Endodermal cell (in vitro differentiated cells): Measurements from ENCODE around the gene HOXC6. TPM values are rescaled to one million over a fixed set of nuclear protein-coding genes. Genes with fewer than 3 reads are reported as not detected.

Experiments
- DNase-seq: peaks from one replicate; pipeline ENCODE4 v3.0.0-alpha.2; 2017
- H3K27ac ChIP-seq: 2 replicates; pipeline ENCODE4 v1.5.1; 2013; ENCODE audit warnings: mild to moderate bottlenecking, low read depth, low read length, moderate library complexity
- H3K27me3 ChIP-seq: 2 replicates; pipeline ENCODE4 v1.6.1; 2013; ENCODE audit warnings: mild to moderate bottlenecking, low read length, moderate library complexity; ENCODE audit not compliant: insufficient read depth, control insufficient read depth, poor library complexity, severe bottlenecking
- H3K36me3 ChIP-seq: 2 replicates; pipeline ENCODE4 v1.7.0; 2013; ENCODE audit warnings: mild to moderate bottlenecking, low read length, moderate library complexity; ENCODE audit not compliant: control insufficient read depth, insufficient read depth
- H3K4me1 ChIP-seq: one replicate; pipeline ENCODE4 v1.7.0; 2013; ENCODE audit warnings: low read length; ENCODE audit not compliant: control insufficient read depth, insufficient read depth
- H3K4me3 ChIP-seq: 2 replicates; pipeline ENCODE4 v1.5.1; 2013; ENCODE audit warnings: mild to moderate bottlenecking, low read length, moderate library complexity
- H3K9ac ChIP-seq: 2 replicates; pipeline ENCODE4 v1.6.1; 2013; ENCODE audit warnings: mild to moderate bottlenecking, low read length, moderate library complexity; ENCODE audit not compliant: poor library complexity, severe bottlenecking; ENCODE audit errors: extremely low read depth
- H3K9me3 ChIP-seq: 2 replicates; pipeline ENCODE4 v1.6.1; 2013; ENCODE audit warnings: mild to moderate bottlenecking, low read length, moderate library complexity; ENCODE audit not compliant: control insufficient read depth
- H3K27ac Mint-ChIP-seq: 2 replicates; pipeline ENCODE4 v1.8.0; 2020; ENCODE audit warnings: mixed read lengths
- H3K27me3 Mint-ChIP-seq: 2 replicates; pipeline ENCODE4 v1.8.0; 2021; ENCODE audit warnings: mild to moderate bottlenecking, mixed read lengths; ENCODE audit not compliant: insufficient read depth
- H3K36me3 Mint-ChIP-seq: 2 replicates; pipeline ENCODE4 v1.8.0; 2020; ENCODE audit warnings: low read depth, mixed read lengths
- H3K4me1 Mint-ChIP-seq: 2 replicates; pipeline ENCODE4 v1.8.0; 2020; ENCODE audit warnings: mixed read lengths
- H3K4me3 Mint-ChIP-seq: 2 replicates; pipeline ENCODE4 v1.8.0; 2020; ENCODE audit warnings: mild to moderate bottlenecking, moderate library complexity, mixed read lengths
- H3K9me3 Mint-ChIP-seq: 2 replicates; pipeline ENCODE4 v1.8.0; 2020; ENCODE audit warnings: mild to moderate bottlenecking, mixed read lengths
- CTCF ChIP-seq: fragments of 200-600 bp; sonication (generic); conservative IDR thresholded peaks from 2 replicates; pipeline ENCODE4 v1.5.0; 2021; ENCODE audit warnings: antibody characterized with exemption, mild to moderate bottlenecking
- WGBS, 2 experiments: methylation state at CpG; one replicate each; pipeline versions ENCODE4 v1.1.5 to v1.1.7; 2013; ENCODE audit warnings: missing lambda C conversion rate in 2 of 2, mixed read lengths in 1 of 2; ENCODE audit not compliant: insufficient coverage in 1 of 2, insufficient read length in 1 of 2; 5-methylcytosine and 5-hydroxymethylcytosine counted together
- total RNA-seq, 2 donors: library from RNA; stranded (reverse); fragmentation: NEBNext Ultra II Directional in 1 of 2; extraction: Animal tissue kit (Norgen Biotek cat#: 25700) in 1 of 2; gene quantifications; 2 replicates in 1 of 2; 3 replicates in 1 of 2; pipeline ENCODE4 v1.2.1, GENCODE V29; 2021

HOXC6 gene
- total RNA-seq, 2 donors from 2014 or later: not detected

- no peak overlapping the region for H3K27ac Mint-ChIP-seq
- DNase-seq: no peak
- Histone ChIP-seq H3K9ac (no peak overlapping the region), H3K27me3 (peaks cover 100% of the 10 kb centered on the region), H3K36me3 (no peaks in the 10 kb centered on the region), H3K4me3 (no peak overlapping the region), H3K27ac (no peak overlapping the region), H3K4me1 (no peaks in the 10 kb centered on the region), H3K9me3 (no peaks in the 10 kb centered on the region)
- no peak for TF ChIP-seq CTCF
- no peaks in the 10 kb centered on the region for H3K4me1 Mint-ChIP-seq
- WGBS, 2 experiments: 86 to 87% methylated on average over 4 of the region's 4 CpGs
- no peaks in the 10 kb centered on the region for H3K36me3 Mint-ChIP-seq
- peaks cover 93% of the 10 kb centered on the region for H3K27me3 Mint-ChIP-seq
- H3K9me3 Mint-ChIP-seq: no peaks in the 10 kb centered on the region
- H3K4me3 Mint-ChIP-seq: no peak overlapping the region
Measured at GRCh38 chr12:54068418-54069070, 40.3 kb downstream of the HOXC6 start.

DNA sequence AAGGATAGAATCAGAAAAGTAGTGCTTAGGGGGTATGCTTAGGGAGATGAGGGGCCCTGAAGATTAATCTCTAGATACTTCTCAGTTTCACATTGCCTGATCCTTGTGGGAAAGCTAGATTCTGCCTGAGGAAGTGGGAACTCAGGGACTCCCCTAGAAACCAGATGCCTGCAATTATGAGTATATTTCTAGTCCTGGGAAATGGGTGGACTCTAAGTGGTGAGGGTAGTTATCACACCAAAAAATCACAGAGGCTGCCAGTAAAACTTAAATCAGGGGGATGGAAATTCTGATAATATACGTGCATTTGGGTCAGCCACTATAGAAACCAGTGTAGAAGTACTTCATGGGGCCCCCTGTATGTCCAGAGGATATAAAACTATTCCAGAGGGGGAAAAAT lies 43.7 kb downstream of the HOXC6 start:
- H3K9me3 ChIP-seq: no peaks in the 10 kb centered on the region
- no peak overlapping the region for H3K27ac ChIP-seq
- no peaks in the 10 kb centered on the region for H3K9me3 Mint-ChIP-seq
- no peaks in the 10 kb centered on the region for H3K36me3 ChIP-seq
- H3K4me3 Mint-ChIP-seq: no peak overlapping the region
- no peaks in the 10 kb centered on the region for H3K4me1 ChIP-seq
- peaks cover 3% of the 10 kb centered on the region for H3K4me1 Mint-ChIP-seq
- no peak overlapping the region for H3K9ac ChIP-seq
- H3K36me3 Mint-ChIP-seq: no peaks in the 10 kb centered on the region
- TF ChIP-seq CTCF: no peak
- H3K27ac Mint-ChIP-seq: no peak overlapping the region
- peaks cover 97% of the 10 kb centered on the region for H3K27me3 Mint-ChIP-seq
- no peak for DNase-seq
- no peak overlapping the region for H3K4me3 ChIP-seq
- WGBS, 2 experiments: 53% methylated on average over 1 of the region's 1 CpG; no CpG with 5 or more reads in 1 of the 2 experiments
- peaks cover 100% of the 10 kb centered on the region for H3K27me3 ChIP-seq

GRCh38 chr12:54074308-54074707 lies 46.1 kb downstream of the HOXC6 start:
- Mint-ChIP-seq H3K27ac (no peak overlapping the region), H3K9me3 (no peaks in the 10 kb centered on the region), H3K27me3 (peaks cover 99% of the 10 kb centered on the region), H3K4me1 (peaks cover 6% of the 10 kb centered on the region), H3K36me3 (no peaks in the 10 kb centered on the region), H3K4me3 (no peak overlapping the region)
- Histone ChIP-seq H3K9me3 (no peaks in the 10 kb centered on the region), H3K4me3 (no peak overlapping the region), H3K36me3 (no peaks in the 10 kb centered on the region), H3K27ac (no peak overlapping the region), H3K27me3 (peaks cover 100% of the 10 kb centered on the region), H3K9ac (no peak overlapping the region), H3K4me1 (no peaks in the 10 kb centered on the region)
- DNase-seq: no peak
- TF ChIP-seq CTCF: no peak
- WGBS, 2 experiments: 83 to 91% methylated on average over 3 to 6 of the region's 6 CpGs
